Immature natural killer cell (primary cell): ENCODE data around the gene SMKR1. TPM values are rescaled to one million over a fixed set of nuclear protein-coding genes. Genes with fewer than 3 reads are reported as not detected.

Experiments used
- DNase-seq, 3 donors: peaks; one replicate each; pipeline ENCODE4 v3.0.0; 2022; ENCODE audit warnings: mixed read lengths in 1 of 3
- H3K27ac Mint-ChIP-seq, 6 donors: one replicate each; pipeline ENCODE4 v1.8.0; 2020; ENCODE audit warnings: mixed read lengths in 6 of 6, mild to moderate bottlenecking in 5 of 6, inconsistent platforms in 4 of 6, moderate library complexity in 3 of 6
- H3K27me3 Mint-ChIP-seq, 3 donors: one replicate each; pipeline ENCODE4 v1.8.0; 2020 to 2021; ENCODE audit warnings: low read depth in 3 of 3, mild to moderate bottlenecking in 3 of 3, mixed read lengths in 3 of 3, moderate library complexity in 3 of 3, inconsistent platforms in 1 of 3
- H3K36me3 Mint-ChIP-seq, 3 donors: one replicate each; pipeline ENCODE4 v1.8.0; 2020; ENCODE audit warnings: mixed read lengths in 3 of 3, inconsistent platforms in 2 of 3, mild to moderate bottlenecking in 2 of 3
- H3K4me1 Mint-ChIP-seq, 2 donors: one replicate each; pipeline ENCODE4 v1.8.0; 2020; ENCODE audit warnings: inconsistent platforms in 2 of 2, mild to moderate bottlenecking in 2 of 2, mixed read lengths in 2 of 2, moderate library complexity in 1 of 2
- H3K4me3 Mint-ChIP-seq, 5 donors: one replicate each; pipeline ENCODE4 v1.8.0; 2020; ENCODE audit warnings: mild to moderate bottlenecking in 5 of 5, mixed read lengths in 5 of 5, inconsistent platforms in 3 of 5, moderate library complexity in 3 of 5
- H3K9me3 Mint-ChIP-seq, 6 donors: one replicate each; pipeline ENCODE4 v1.8.0; 2020; ENCODE audit warnings: mild to moderate bottlenecking in 6 of 6, mixed read lengths in 6 of 6, inconsistent platforms in 4 of 6, moderate library complexity in 3 of 6
- polyA plus RNA-seq, 3 donors: library from polyadenylated mRNA; unstranded; fragments of 300-500 nt; fragmentation: Illumina TruSeq; gene quantifications; one replicate each; pipeline ENCODE4 v1.2.3, GENCODE V29; 2021

The SMKR1 gene
- 10 to 100 TPM; 18.1 to 25.8 (median 19.5) TPM for polyA plus RNA-seq

DNA sequence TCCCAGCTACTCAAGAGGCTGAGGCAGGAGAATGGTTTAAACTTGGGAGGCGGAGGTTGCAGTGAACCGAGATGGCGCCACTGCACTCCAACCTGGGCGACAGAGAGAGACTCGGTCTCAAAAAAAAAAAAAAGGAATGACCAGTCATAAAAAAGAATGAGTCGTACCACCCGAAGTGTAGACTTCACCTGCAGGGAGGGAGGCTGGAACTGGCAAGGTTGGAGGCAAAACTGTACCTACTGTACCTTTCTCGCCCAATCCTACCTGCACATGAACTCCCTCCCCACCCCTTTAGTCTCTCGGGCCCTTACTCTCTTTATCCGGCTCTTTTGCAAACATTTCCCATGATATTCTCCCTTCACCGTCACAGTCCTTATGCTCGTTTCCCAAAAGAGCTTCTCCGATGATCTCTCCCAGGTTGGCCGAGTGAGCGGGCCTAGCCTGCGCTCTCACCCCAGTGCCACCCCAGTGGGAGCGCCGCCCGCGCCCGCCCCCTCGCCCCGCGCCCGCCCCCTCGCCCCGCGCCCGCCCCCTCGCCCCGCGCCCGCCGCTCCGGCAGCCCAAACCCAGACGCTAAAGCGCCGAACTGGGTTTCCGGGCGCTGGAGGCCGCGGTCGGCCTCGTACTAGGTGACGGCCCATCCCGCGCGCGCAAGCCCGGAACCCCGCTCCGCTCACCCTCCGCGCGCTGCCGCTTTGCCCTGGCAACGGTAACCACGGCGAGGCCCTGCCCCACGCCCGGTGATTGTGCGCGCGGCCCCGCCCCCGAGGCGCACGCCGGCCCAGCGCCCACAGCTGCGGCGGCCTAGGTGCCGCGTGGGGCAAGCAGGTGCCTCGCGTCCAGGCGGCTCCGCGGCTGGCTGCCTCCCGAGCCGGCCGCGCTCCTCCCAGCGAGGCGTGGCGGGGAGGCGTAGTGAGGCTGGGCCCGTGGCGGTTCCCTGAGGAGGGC is at the start of gene SMKR1:
TSS of gene SMKR1 (plus strand) at position 772 of the 948 bp plus-strand sequence. CDS start 294 bp downstream, outside the sequence.
- peaks cover 46 to 55% of the 10 kb centered on the region in 2 donors for H3K4me1 Mint-ChIP-seq
- peak within 1 kb of the TSS; percentile 84 to 98 (median 96) for H3K27ac Mint-ChIP-seq
- peak within 1 kb of the TSS; percentile 86 to 91 (median 90) for H3K4me3 Mint-ChIP-seq
- peaks cover 6 to 12% (median 10%) of the 10 kb centered on the region in 3 donors for H3K27me3 Mint-ChIP-seq
- peak; percentile 98 for DNase-seq
- H3K36me3 Mint-ChIP-seq: no peaks in the 10 kb centered on the region
- H3K9me3 Mint-ChIP-seq: no peaks in the 10 kb centered on the region

GRCh38 chr7:129452589-129453231 is 49.6 kb upstream of the SMKR1 start:
- no peak for DNase-seq
- Mint-ChIP-seq H3K36me3 (peaks cover 8 to 16% (median 13%) of the 10 kb centered on the region in 3 donors), H3K4me3 (no peak overlapping the region), H3K27me3 (peaks cover 0 to 1% (median 0%) of the 10 kb centered on the region in 3 donors), H3K9me3 (peaks cover 0 to 6% (median 4%) of the 10 kb centered on the region in 6 donors), H3K4me1 (no peaks in the 10 kb centered on the region), H3K27ac (no peak overlapping the region)

GRCh38 chr7:129453510-129454248 is 48.7 kb upstream of the SMKR1 start:
- Mint-ChIP-seq H3K36me3 (peaks cover 6 to 12% (median 10%) of the 10 kb centered on the region in 3 donors), H3K4me1 (no peaks in the 10 kb centered on the region), H3K4me3 (no peak overlapping the region), H3K9me3 (peaks cover 0 to 6% (median 3%) of the 10 kb centered on the region in 6 donors), H3K27me3 (peaks cover 0 to 1% (median 0%) of the 10 kb centered on the region in 3 donors), H3K27ac (no peak overlapping the region)
- no peak for DNase-seq

GRCh38 chr7:129454249-129454551 is 48.1 kb upstream of the SMKR1 start:
- no peak overlapping the region for H3K27ac Mint-ChIP-seq
- peaks cover 0 to 2% (median 1%) of the 10 kb centered on the region in 3 donors for H3K27me3 Mint-ChIP-seq
- no peaks in the 10 kb centered on the region for H3K4me1 Mint-ChIP-seq
- H3K36me3 Mint-ChIP-seq: peaks cover under 1 to 7% (median 5%) of the 10 kb centered on the region in 3 donors
- no peak overlapping the region for H3K4me3 Mint-ChIP-seq
- H3K9me3 Mint-ChIP-seq: peaks cover 0 to 1% (median 0%) of the 10 kb centered on the region in 6 donors
- DNase-seq: no peak

- Mint-ChIP-seq H3K27ac (no peak overlapping the region), H3K27me3 (peaks cover 0 to 2% (median 1%) of the 10 kb centered on the region in 3 donors), H3K4me3 (no peak overlapping the region), H3K36me3 (no peaks in the 10 kb centered on the region), H3K9me3 (no peaks in the 10 kb centered on the region), H3K4me1 (no peaks in the 10 kb centered on the region)
- no peak for DNase-seq
These were observed 45.9 kb upstream of the SMKR1 start for GRCh38 chr7:129456421-129456820.

GRCh38 chr7:129457101-129457500 is 45.2 kb upstream of the SMKR1 start:
- Mint-ChIP-seq H3K36me3 (no peaks in the 10 kb centered on the region), H3K27me3 (peaks cover 0 to 2% (median 1%) of the 10 kb centered on the region in 3 donors), H3K4me1 (no peaks in the 10 kb centered on the region), H3K9me3 (no peaks in the 10 kb centered on the region), H3K27ac (no peak overlapping the region), H3K4me3 (no peak overlapping the region)
- DNase-seq: no peak

GRCh38 chr7:129458171-129458570 is 44.2 kb upstream of the SMKR1 start:
- no peak overlapping the region for H3K4me3 Mint-ChIP-seq
- H3K4me1 Mint-ChIP-seq: no peaks in the 10 kb centered on the region
- peaks cover 0 to 2% (median 1%) of the 10 kb centered on the region in 3 donors for H3K27me3 Mint-ChIP-seq
- no peak for DNase-seq
- H3K36me3 Mint-ChIP-seq: no peaks in the 10 kb centered on the region
- H3K9me3 Mint-ChIP-seq: no peaks in the 10 kb centered on the region
- H3K27ac Mint-ChIP-seq: no peak overlapping the region

- Mint-ChIP-seq H3K4me3 (no peak overlapping the region), H3K27me3 (peaks cover 0 to 2% (median 0%) of the 10 kb centered on the region in 3 donors), H3K36me3 (no peaks in the 10 kb centered on the region), H3K9me3 (no peaks in the 10 kb centered on the region), H3K4me1 (no peaks in the 10 kb centered on the region), H3K27ac (no peak overlapping the region)
- no peak for DNase-seq
These were observed 40.5 kb upstream of the SMKR1 start for GRCh38 chr7:129461809-129462208.

GRCh38 chr7:129462420-129462819 is 39.9 kb upstream of the SMKR1 start:
- H3K4me3 Mint-ChIP-seq: no peak overlapping the region
- H3K9me3 Mint-ChIP-seq: no peaks in the 10 kb centered on the region
- peaks cover 0 to 2% (median 0%) of the 10 kb centered on the region in 3 donors for H3K27me3 Mint-ChIP-seq
- H3K36me3 Mint-ChIP-seq: no peaks in the 10 kb centered on the region
- no peaks in the 10 kb centered on the region for H3K4me1 Mint-ChIP-seq
- no peak overlapping the region for H3K27ac Mint-ChIP-seq
- no peak for DNase-seq

DNA sequence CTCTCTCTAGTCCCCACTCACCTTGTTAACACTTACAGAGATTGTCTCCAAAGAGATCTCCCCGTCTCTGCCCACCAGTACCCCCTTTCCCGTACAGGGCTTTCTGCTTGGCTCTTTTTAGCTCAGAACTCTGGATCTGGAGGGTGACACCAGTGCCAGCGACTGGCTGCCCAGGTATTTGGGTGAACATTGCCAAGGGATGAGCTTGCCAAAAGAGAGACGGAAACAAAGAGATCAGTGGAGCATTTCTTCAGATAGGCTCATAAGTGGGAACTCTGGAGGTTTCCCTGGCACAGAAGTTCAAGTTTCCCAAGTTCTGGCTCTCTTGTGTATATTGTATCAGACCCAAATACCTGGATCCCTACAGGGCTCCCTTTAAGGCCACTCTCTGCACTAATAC is 38.1 kb upstream of the SMKR1 start:
- Mint-ChIP-seq H3K9me3 (no peaks in the 10 kb centered on the region), H3K36me3 (no peaks in the 10 kb centered on the region), H3K4me1 (peaks cover 0 to 10% of the 10 kb centered on the region in 2 donors), H3K27me3 (no peaks in the 10 kb centered on the region), H3K27ac (no peak overlapping the region), H3K4me3 (no peak overlapping the region)
- no peak for DNase-seq

DNA sequence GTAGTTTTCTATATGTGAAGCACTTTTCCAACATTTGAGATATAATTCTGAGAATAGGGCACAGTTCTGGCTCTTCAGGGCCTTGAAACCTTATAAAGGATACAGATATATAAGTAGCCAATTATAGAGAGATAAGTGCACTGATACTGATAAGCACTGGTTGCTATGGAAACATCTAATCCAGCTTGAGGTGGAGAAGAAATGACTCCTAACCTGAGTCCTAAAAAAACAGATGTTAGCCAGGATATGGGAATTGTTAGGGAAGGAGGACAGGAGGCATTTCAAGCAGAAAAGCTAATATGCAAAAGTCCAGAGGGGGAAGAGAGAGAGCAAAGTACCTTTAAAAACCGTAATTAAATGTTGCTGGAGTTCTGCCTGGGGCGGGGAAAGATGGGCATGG is 37.3 kb upstream of the SMKR1 start:
- Mint-ChIP-seq H3K4me1 (peaks cover 0 to 12% of the 10 kb centered on the region in 2 donors), H3K27ac (peak overlapping the region in 1 of 6 donors; percentile 52), H3K4me3 (no peak overlapping the region), H3K27me3 (no peaks in the 10 kb centered on the region), H3K36me3 (no peaks in the 10 kb centered on the region), H3K9me3 (no peaks in the 10 kb centered on the region)
- no peak for DNase-seq

- Mint-ChIP-seq H3K4me3 (no peak overlapping the region), H3K4me1 (peaks cover 0 to 12% of the 10 kb centered on the region in 2 donors)
These were observed 35.5 kb upstream of the SMKR1 start for GRCh38 chr7:129466796-129467195.

DNA sequence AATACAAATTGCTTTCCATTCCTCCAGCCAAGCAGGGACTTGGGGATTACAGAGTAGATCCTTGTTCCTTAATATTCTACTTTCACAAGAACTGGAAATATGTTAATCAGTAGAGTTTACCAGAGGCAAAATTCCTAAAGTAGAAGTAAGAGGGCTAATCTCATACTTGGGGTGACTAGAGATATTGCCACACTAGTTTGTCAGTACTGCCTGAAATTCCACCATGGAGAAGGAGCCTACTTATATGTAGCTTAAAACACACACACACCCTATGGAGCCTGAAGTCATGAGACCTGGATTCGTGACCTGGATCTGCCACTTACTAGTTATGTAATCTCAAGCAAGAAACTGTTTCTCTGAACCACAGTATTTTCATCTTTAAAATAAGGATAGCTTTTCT is 34.2 kb upstream of the SMKR1 start:
- H3K36me3 Mint-ChIP-seq: no peaks in the 10 kb centered on the region
- peak overlapping the region in 3 of 5 donors; percentile 58 to 69 (median 64) for H3K4me3 Mint-ChIP-seq
- peak overlapping the region in 5 of 6 donors; percentile 13 to 94 (median 90) for H3K27ac Mint-ChIP-seq
- no peaks in the 10 kb centered on the region for H3K9me3 Mint-ChIP-seq
- H3K4me1 Mint-ChIP-seq: peaks cover 0 to 12% of the 10 kb centered on the region in 2 donors
- no peaks in the 10 kb centered on the region for H3K27me3 Mint-ChIP-seq
- DNase-seq: no peak

More at GRCh38 chr7:129466796-129467195, 35.5 kb upstream of the SMKR1 start:
- H3K27me3 Mint-ChIP-seq: no peaks in the 10 kb centered on the region
- no peak overlapping the region for H3K27ac Mint-ChIP-seq
- H3K36me3 Mint-ChIP-seq: no peaks in the 10 kb centered on the region
- no peaks in the 10 kb centered on the region for H3K9me3 Mint-ChIP-seq
- DNase-seq: no peak
